ENCODE data around the gene FANCI. TPM values are rescaled to one million over a fixed set of nuclear protein-coding genes. Genes with fewer than 3 reads are reported as not detected.

Gene FANCI
- total RNA-seq, 3 donors from 2014 or later, result 7.6 to 9.9 (median 7.9) TPM

- H3K4me3 ChIP-seq, result no peak overlapping the region
- intact Hi-C loops (cut with DNase I; ENCODE audit: low total_unique reads), result no loop called here
- H3K27me3 ChIP-seq, result no peaks in the 10 kb centered on the region
- TF ChIP-seq POLR2AphosphoS5 (IDR thresholded peaks at IDR 0.05) (no peak), CTCF (IDR thresholded peaks at IDR 0.05) (no peak), POLR2A (IDR thresholded peaks at IDR 0.05) (no peak)
- H3K36me3 ChIP-seq, result no peaks in the 10 kb centered on the region
- no peaks in the 10 kb centered on the region for H3K9me3 ChIP-seq
- DNase-seq (ENCODE audit: low spot score in 2 of 2), result no peak
- no peak overlapping the region for H3K27ac ChIP-seq
- H3K4me1 ChIP-seq, result no peaks in the 10 kb centered on the region
Measured at GRCh38 chr15:89283201-89283600, 39.4 kb downstream of the FANCI start.

DNA sequence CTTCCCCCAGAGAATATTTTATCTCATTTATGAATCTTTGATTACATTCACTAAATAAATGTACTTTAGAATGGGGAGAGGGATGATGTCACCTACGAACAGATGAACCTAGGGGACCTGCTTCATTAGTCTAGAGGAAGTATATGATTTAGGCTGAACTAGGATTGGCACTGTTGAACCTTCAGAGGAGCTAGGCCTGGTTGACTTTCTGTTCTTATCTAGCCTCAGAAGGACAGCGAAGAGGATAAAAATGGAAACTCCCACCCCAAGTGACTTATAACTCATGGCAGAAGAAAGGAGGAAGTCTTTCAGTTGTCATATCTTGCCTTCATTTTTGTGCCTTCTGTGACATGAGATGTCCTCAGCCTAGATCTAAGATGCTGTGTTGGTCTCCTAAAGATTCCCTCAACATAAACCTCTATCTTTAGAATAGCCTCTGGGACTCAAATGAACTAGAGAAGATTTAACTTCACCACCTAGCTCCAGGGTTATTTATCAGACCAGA lies 48.2 kb downstream of the FANCI start:
- Histone ChIP-seq H3K36me3 (no peaks in the 10 kb centered on the region), H3K4me3 (no peak overlapping the region), H3K9me3 (no peaks in the 10 kb centered on the region), H3K4me1 (no peaks in the 10 kb centered on the region), H3K27me3 (no peaks in the 10 kb centered on the region), H3K27ac (no peak overlapping the region)
- TF ChIP-seq POLR2AphosphoS5 (IDR thresholded peaks at IDR 0.05), result no peak
- intact Hi-C loops (cut with DNase I; ENCODE audit: low total_unique reads), result no loop called here
- DNase-seq (ENCODE audit: low spot score in 2 of 2), result no peak

DNA sequence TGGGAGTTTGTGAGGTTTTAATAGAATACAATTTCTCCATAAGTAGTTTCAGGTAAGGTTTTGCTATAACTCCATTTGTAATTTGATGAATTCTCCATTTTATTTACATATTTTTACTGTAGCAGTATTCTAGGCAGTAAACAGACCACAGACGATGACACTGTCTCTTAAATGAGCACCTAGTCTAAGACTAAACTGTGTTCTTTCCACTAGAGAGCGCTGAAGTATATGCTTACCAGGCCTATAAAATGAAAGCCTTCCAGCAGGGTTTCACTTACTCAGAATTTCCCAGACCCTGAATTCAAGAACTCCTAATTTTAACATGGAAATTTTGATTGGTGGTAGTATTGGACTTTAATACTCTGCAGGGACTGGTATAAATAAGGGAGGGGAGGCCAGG lies 49.2 kb downstream of the FANCI start:
- TF ChIP-seq CTCF (IDR thresholded peaks at IDR 0.05) (no peak), POLR2A (IDR thresholded peaks at IDR 0.05) (no peak), POLR2AphosphoS5 (IDR thresholded peaks at IDR 0.05) (no peak)
- Histone ChIP-seq H3K27ac (no peak overlapping the region), H3K4me3 (no peak overlapping the region), H3K9me3 (no peaks in the 10 kb centered on the region), H3K27me3 (no peaks in the 10 kb centered on the region), H3K4me1 (no peaks in the 10 kb centered on the region), H3K36me3 (no peaks in the 10 kb centered on the region)
- intact Hi-C loops (cut with DNase I; ENCODE audit: low total_unique reads), result no loop called here
- DNase-seq (ENCODE audit: low spot score in 2 of 2), result no peak

GRCh38 chr15:89299896-89300295 lies 56.1 kb downstream of the FANCI start:
- Histone ChIP-seq H3K36me3 (no peaks in the 10 kb centered on the region), H3K4me1 (no peaks in the 10 kb centered on the region), H3K27ac (no peak overlapping the region), H3K9me3 (no peaks in the 10 kb centered on the region), H3K27me3 (no peaks in the 10 kb centered on the region), H3K4me3 (no peak overlapping the region)
- intact Hi-C loops (cut with DNase I; ENCODE audit: low total_unique reads), result no loop called here
- TF ChIP-seq CTCF (IDR thresholded peaks at IDR 0.05) (no peak), POLR2AphosphoS5 (IDR thresholded peaks at IDR 0.05) (no peak)
- DNase-seq (ENCODE audit: low spot score in 2 of 2), result no peak

DNA sequence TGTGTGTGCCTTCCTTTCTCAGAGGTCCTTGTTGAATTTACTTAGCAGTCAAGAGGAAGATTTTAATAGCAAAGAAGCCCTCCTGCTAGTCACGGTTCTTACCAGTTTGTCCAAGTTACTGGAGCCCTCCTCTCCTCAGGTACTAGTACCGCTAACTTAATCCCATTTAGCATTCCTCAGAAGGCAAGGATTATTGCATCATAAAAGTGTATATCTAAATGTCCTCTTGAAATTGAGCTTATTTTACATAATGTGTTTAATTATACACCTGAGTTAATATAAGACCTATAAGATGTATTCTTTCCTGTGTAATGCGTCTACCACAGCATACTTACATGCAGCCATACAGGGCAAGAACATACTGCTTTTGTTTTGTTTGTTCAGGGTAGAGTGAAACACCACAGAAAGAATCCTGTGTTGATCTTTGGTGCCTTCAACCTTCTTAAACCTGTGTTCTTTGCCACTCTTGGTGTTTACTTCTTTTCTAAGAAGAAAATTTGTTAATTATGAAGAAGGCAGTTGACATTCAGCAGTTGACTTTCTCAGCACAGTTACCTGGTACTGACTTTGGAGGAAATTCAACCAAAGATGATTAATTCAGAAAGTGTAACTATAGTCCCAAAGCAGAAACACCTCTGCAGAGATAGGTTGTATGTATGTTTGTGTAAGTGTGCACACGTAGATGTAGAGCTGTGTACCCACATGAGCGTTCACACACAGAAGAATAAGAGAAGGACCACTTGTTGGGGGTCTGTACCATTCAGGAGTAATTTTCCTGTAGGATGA lies 57.7 kb downstream of the FANCI start:
- intact Hi-C loops (cut with DNase I; ENCODE audit: low total_unique reads), result no loop called here

More for the DNA sequence above, 57.7 kb downstream of the FANCI start:
- H3K36me3 ChIP-seq, result no peaks in the 10 kb centered on the region
- H3K9me3 ChIP-seq, result no peaks in the 10 kb centered on the region
- no peak overlapping the region for H3K4me3 ChIP-seq
- TF ChIP-seq CTCF (IDR thresholded peaks at IDR 0.05), result no peak
- no peak for TF ChIP-seq POLR2AphosphoS5 (IDR thresholded peaks at IDR 0.05)
- no peak for TF ChIP-seq POLR2A (IDR thresholded peaks at IDR 0.05)
- DNase-seq (ENCODE audit: low spot score in 2 of 2), result no peak
- H3K27me3 ChIP-seq, result no peaks in the 10 kb centered on the region
- no peaks in the 10 kb centered on the region for H3K4me1 ChIP-seq
- no peak overlapping the region for H3K27ac ChIP-seq
